Smooth muscle cell (in vitro differentiated cells): ENCODE measurements around the gene SH2D3A. TPM values are rescaled to one million over a fixed set of nuclear protein-coding genes. Genes with fewer than 3 reads are reported as not detected.
"Not testable (repeated sequence)": the region's sequence is repeated elsewhere in the genome, so short reads cannot be mapped to it uniquely, and the experiment has no call there.

Experiments
- DNase-seq: peaks from one replicate; lab custom pipeline; 2025; ENCODE audit not compliant: unreplicated experiment; lab: John Stamatoyannopoulos, UW
- H2AFZ ChIP-seq: fragments of 200-600 bp; sonication (generic); 2 replicates; pipeline ENCODE4 v1.6.0; 2016; ENCODE audit warnings: antibody characterized with exemption, low read depth, mild to moderate bottlenecking
- H3F3A ChIP-seq: fragments of 200-600 bp; sonication (generic); 2 replicates; pipeline ENCODE4 v1.6.0; 2017; ENCODE audit warnings: antibody characterized with exemption, low read depth
- H3K27ac ChIP-seq: fragments of 200-600 bp; sonication (generic); 2 replicates; pipeline ENCODE4 v1.5.1; 2016; ENCODE audit warnings: low read depth, mild to moderate bottlenecking
- H3K27me3 ChIP-seq: fragments of 200-600 bp; sonication (generic); 2 replicates; pipeline ENCODE4 v1.6.1; 2016; ENCODE audit warnings: low read depth, mild to moderate bottlenecking
- H3K36me3 ChIP-seq: fragments of 200-600 bp; sonication (generic); 2 replicates; pipeline ENCODE4 v1.5.1; 2016; ENCODE audit warnings: low read depth
- H3K4me1 ChIP-seq: fragments of 200-600 bp; sonication (generic); 2 replicates; pipeline ENCODE4 v1.5.1; 2016; ENCODE audit warnings: low read depth
- H3K4me2 ChIP-seq: fragments of 200-600 bp; sonication (generic); 2 replicates; pipeline ENCODE4 v1.6.0; 2016; ENCODE audit warnings: mild to moderate bottlenecking
- H3K4me3 ChIP-seq: fragments of 200-600 bp; sonication (generic); 2 replicates; pipeline ENCODE4 v1.5.1; 2016; ENCODE audit warnings: mild to moderate bottlenecking
- H3K79me2 ChIP-seq: fragments of 200-600 bp; sonication (generic); 2 replicates; pipeline ENCODE4 v1.6.0; 2016; ENCODE audit warnings: low read depth, mild to moderate bottlenecking
- H3K9ac ChIP-seq: fragments of 200-600 bp; sonication (generic); 2 replicates; pipeline ENCODE4 v1.6.0; 2016; ENCODE audit warnings: low read depth
- H3K9me3 ChIP-seq: fragments of 200-600 bp; sonication (generic); replicated peaks from 2 replicates; pipeline ENCODE4 v1.5.1; 2016; ENCODE audit warnings: low read depth
- H4K20me1 ChIP-seq: fragments of 200-600 bp; sonication (generic); 2 replicates; pipeline ENCODE4 v1.6.0; 2016; ENCODE audit warnings: low read depth
- CTCF ChIP-seq: fragments of 200-600 bp; sonication (generic); IDR thresholded peaks from 2 replicates; pipeline ENCODE4 v1.5.1; 2017; ENCODE audit warnings: borderline replicate concordance, mild to moderate bottlenecking, antibody characterized with exemption; ENCODE audit not compliant: insufficient read depth, poor library complexity, severe bottlenecking
- WGBS: methylation state at CpG from one replicate; pipeline ENCODE4 v1.1.7; 2016; ENCODE audit warnings: low lambda C conversion rate; 5-methylcytosine and 5-hydroxymethylcytosine counted together
- polyA plus RNA-seq: library from polyadenylated mRNA; unstranded; fragments of >200 nt; fragmentation: Nextera tagmentation; extraction: Ambion mirVana; gene quantifications from 2 replicates; pipeline ENCODE4 v1.2.1, GENCODE V29; 2016
- total RNA-seq: library from RNA; depleted of rRNA; stranded (reverse); fragments of >200 nt; gene quantifications from 2 replicates; pipeline ENCODE4 v1.2.3, GENCODE V29; 2014

Gene SH2D3A
- total and polyA plus RNA-seq, 2 experiments from 2014 or later, result 6.2 to 9.3 TPM

GRCh38 chr19:6772866-6773322 is 5.7 kb upstream of the SH2D3A start:
- Histone ChIP-seq H3K4me3 (no peak overlapping the region), H4K20me1 (no peaks in the 10 kb centered on the region), H3K4me2 (no peak overlapping the region), H3K9me3 (no peaks in the 10 kb centered on the region), H3K36me3 (no peaks in the 10 kb centered on the region), H3K27ac (no peak overlapping the region), H3K79me2 (no peaks in the 10 kb centered on the region), H3K27me3 (no peaks in the 10 kb centered on the region), H3F3A (no peaks in the 10 kb centered on the region), H2AFZ (no peak overlapping the region), H3K4me1 (no peaks in the 10 kb centered on the region), H3K9ac (no peak overlapping the region)
- no peak for TF ChIP-seq CTCF
- WGBS, result 87% methylated on average over 13 of the region's 14 CpGs
- no peak for DNase-seq

- TF ChIP-seq CTCF, result no peak
- H3K9ac ChIP-seq, result no peak within 1 kb of the TSS
- H3K9me3 ChIP-seq, result no peaks in the 10 kb centered on the region
- H3K4me1 ChIP-seq, result no peaks in the 10 kb centered on the region
- 86% methylated on average over 12 of the region's 25 CpGs for WGBS
- H3F3A ChIP-seq, result no peaks in the 10 kb centered on the region
- H3K27me3 ChIP-seq, result no peaks in the 10 kb centered on the region
- no peak within 1 kb of the TSS for H3K4me3 ChIP-seq
- no peak for DNase-seq
- no peaks in the 10 kb centered on the region for H3K36me3 ChIP-seq
- no peak within 1 kb of the TSS for H2AFZ ChIP-seq
- H3K79me2 ChIP-seq, result no peaks in the 10 kb centered on the region
- no peak within 1 kb of the TSS for H3K27ac ChIP-seq
- H4K20me1 ChIP-seq, result no peaks in the 10 kb centered on the region
- no peak within 1 kb of the TSS for H3K4me2 ChIP-seq
Measured at GRCh38 chr19:6772028-6772865, 5.0 kb upstream of the SH2D3A start, which contains the start of gene VAV1. Gene VAV1, plus strand, starts transcription at chr19:6772708. Its CDS starts 100 bp downstream, at chr19:6772808.

GRCh38 chr19:6771648-6772027 is 4.4 kb upstream of the SH2D3A start:
- WGBS, result 76% methylated on average over 7 of the region's 7 CpGs
- not testable (repeated sequence) for H3K79me2 ChIP-seq, H3K4me1 ChIP-seq

GRCh38 chr19:6769006-6769619 is 1.9 kb upstream of the SH2D3A start:
- Histone ChIP-seq H3K9me3 (no peaks in the 10 kb centered on the region), H4K20me1 (no peaks in the 10 kb centered on the region), H3K27me3 (no peaks in the 10 kb centered on the region), H3K9ac (no peak overlapping the region), H2AFZ (no peak overlapping the region), H3F3A (no peaks in the 10 kb centered on the region), H3K79me2 (no peaks in the 10 kb centered on the region), H3K4me1 (peaks cover 2% of the 10 kb centered on the region), H3K4me2 (no peak overlapping the region), H3K4me3 (no peak overlapping the region), H3K27ac (no peak overlapping the region), H3K36me3 (no peaks in the 10 kb centered on the region)
- peak; percentile 22 for TF ChIP-seq CTCF
- 63% methylated on average over 11 of the region's 11 CpGs for WGBS
- DNase-seq, result no peak

More at GRCh38 chr19:6771648-6772027, 4.4 kb upstream of the SH2D3A start:
- H3F3A ChIP-seq, H3K27ac ChIP-seq, H3K4me2 ChIP-seq, H3K36me3 ChIP-seq, H4K20me1 ChIP-seq, H2AFZ ChIP-seq, DNase-seq, H3K4me3 ChIP-seq, H3K27me3 ChIP-seq, H3K9me3 ChIP-seq, H3K9ac ChIP-seq: not testable (repeated sequence)
